ENCODE data around the gene ADGRF3.

- TF ChIP-seq CTCF (IDR thresholded peaks at IDR 0.05) (no peak), EP300 (IDR thresholded peaks at IDR 0.05) (no peak), POLR2A (IDR thresholded peaks at IDR 0.05) (no peak)
Observed at GRCh38 chr2:26347286-26347865, 787 bp upstream of the ADGRF3 start.

All from ovary (tissue), 3 donors.